ENCODE data around the gene INHBB. TPM values are rescaled to one million over a fixed set of nuclear protein-coding genes. Genes with fewer than 3 reads are reported as not detected.

Gene INHBB
- total RNA-seq, 2 donors from 2014 or later = 3.6 to 7.9 TPM

DNA sequence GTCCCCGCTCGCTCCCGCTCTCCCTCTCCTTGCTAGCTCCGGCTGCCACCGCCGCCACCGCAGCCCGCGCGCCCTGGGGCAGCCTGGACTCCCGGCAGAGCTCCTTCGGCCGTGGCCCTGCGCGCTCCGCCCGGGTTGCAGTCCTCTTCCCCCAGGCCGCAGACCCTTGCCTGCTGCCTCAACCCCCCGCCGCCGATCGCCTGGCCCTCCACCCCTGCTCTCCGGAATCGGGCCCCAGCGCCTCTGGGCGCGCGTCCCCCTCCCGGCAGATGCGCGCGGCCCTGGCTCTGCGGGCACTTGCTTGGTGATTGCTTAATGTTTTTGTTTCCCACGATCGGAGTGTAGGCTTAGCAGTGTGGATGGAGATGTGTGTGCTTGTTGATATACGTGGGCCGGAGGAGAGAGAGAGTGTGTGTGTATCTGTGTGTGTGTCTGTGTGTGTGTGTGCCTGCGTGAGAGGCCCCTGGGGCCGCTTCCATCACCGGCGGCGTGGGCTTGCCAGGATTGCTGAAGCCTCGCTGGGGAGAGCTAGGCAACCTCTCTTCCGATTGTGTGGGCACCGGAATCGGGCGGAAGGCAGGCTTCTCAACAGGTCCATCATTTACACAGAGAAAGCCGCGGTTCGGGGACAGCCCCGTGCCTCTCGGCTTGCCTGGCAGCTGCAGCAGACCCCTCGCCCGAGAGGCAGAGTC lies 877 bp downstream of the INHBB start:
- H3K27ac ChIP-seq = no peak overlapping the region
- ATAC-seq = no peak
- peaks cover 0 to 32% of the 10 kb centered on the region in 2 donors for H3K27me3 ChIP-seq
- TF ChIP-seq, protein P1, sequence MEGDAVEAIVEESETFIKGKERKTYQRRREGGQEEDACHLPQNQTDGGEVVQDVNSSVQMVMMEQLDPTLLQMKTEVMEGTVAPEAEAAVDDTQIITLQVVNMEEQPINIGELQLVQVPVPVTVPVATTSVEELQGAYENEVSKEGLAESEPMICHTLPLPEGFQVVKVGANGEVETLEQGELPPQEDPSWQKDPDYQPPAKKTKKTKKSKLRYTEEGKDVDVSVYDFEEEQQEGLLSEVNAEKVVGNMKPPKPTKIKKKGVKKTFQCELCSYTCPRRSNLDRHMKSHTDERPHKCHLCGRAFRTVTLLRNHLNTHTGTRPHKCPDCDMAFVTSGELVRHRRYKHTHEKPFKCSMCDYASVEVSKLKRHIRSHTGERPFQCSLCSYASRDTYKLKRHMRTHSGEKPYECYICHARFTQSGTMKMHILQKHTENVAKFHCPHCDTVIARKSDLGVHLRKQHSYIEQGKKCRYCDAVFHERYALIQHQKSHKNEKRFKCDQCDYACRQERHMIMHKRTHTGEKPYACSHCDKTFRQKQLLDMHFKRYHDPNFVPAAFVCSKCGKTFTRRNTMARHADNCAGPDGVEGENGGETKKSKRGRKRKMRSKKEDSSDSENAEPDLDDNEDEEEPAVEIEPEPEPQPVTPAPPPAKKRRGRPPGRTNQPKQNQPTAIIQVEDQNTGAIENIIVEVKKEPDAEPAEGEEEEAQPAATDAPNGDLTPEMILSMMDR (IDR thresholded peaks at IDR 0.05) = no peak
- TF ChIP-seq POLR2A (IDR thresholded peaks at IDR 0.05) = no peak
- no peak for DNase-seq
- peaks cover 39% of the 10 kb centered on the region for H3K4me1 ChIP-seq
- intact Hi-C loops (cut with DNase I) = no loop called here
- H3K36me3 ChIP-seq (replicated peaks in 1 of 2; ENCODE audit: insufficient read depth in 1 of 2, low read depth in 2 of 2) = no peaks in the 10 kb centered on the region
- no peaks in the 10 kb centered on the region for H3K9me3 ChIP-seq
- 2 to 3% methylated on average over 43 to 54 of the region's 54 CpGs for WGBS, 2 donors
- H3K4me3 ChIP-seq = no peak overlapping the region

DNA sequence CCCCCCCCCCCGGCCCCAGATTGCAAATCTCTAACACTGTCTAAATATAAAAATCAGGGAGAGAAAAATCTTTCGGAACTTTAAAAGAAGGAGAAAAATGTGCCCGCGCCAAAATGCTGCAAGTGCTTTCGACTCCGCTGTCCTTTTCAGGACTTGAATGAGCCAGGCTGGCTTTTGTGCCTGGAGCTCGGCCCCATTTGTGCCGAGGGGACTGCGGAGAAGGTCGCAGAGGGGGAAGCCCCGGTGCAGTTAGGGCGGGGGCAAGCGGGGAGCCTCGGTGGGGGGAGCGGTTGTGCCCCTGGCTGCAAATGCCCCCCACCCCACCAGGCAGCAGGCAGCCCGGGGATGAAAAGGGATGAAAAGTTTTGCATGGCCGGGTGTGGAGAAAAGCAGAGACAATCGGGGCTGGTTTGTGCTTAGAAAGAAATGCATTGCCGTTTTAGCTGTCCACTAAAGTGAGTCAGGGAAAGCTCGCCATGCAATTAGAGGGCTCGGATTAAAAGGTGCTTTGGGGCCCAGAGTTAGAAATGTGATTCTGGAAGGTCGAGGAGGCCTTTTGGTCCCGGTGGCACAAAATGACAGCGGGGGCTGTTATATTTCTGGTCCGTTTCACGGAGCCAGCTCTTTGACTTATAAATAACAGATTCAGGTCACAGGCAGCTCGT lies 1.6 kb downstream of the INHBB start:
- no peak overlapping the region for H3K4me3 ChIP-seq
- ATAC-seq = no peak
- DNase-seq = no peak
- TF ChIP-seq, protein P1 (IDR thresholded peaks at IDR 0.05) = no peak
- no peak for TF ChIP-seq POLR2A (IDR thresholded peaks at IDR 0.05)
- intact Hi-C loops (cut with DNase I) = no loop called here
- peaks cover 39% of the 10 kb centered on the region for H3K4me1 ChIP-seq
- H3K36me3 ChIP-seq (replicated peaks in 1 of 2; ENCODE audit: insufficient read depth in 1 of 2, low read depth in 2 of 2) = no peaks in the 10 kb centered on the region
- 17 to 30% methylated on average over 26 to 27 of the region's 27 CpGs for WGBS, 2 donors
- peaks cover 0 to 27% of the 10 kb centered on the region in 2 donors for H3K27me3 ChIP-seq
- no peaks in the 10 kb centered on the region for H3K9me3 ChIP-seq
- no peak overlapping the region for H3K27ac ChIP-seq

DNA sequence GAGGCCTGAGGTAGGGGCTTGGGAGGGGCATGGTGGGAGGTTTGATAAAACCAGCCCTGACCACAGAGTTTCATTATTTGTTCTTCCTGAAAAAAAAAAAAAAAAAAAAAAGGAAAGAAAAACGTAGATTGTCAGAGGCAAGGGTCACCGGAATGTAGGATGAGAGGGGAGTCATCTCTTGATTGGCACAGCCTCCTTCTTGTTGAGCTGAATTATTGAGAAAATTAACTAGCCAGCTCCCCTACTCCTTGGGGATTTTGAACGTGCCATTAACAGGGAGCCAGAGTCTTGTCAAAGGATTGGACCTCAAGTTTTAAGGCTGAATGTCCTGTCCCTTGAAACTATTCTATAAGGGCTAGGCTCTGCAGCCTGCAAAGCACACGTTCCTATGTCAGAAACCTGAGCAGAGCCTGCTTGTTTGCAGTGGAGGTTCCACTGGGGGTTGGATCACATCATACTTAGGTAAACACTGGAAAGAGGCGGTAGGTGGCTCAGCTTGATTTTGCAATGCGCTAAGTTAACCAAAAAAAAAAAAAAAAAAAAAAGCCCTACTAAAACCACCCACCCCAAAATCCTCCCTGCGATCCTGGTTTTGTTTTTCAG lies 2.3 kb downstream of the INHBB start:
- intact Hi-C loops (cut with DNase I) = no loop called here
- Histone ChIP-seq H3K4me3 (no peak overlapping the region), H3K27ac (no peak overlapping the region), H3K27me3 (peaks cover 0 to 21% of the 10 kb centered on the region in 2 donors), H3K9me3 (no peaks in the 10 kb centered on the region), H3K36me3 (replicated peaks in 1 of 2; ENCODE audit: insufficient read depth in 1 of 2, low read depth in 2 of 2) (no peaks in the 10 kb centered on the region), H3K4me1 (peaks cover 32% of the 10 kb centered on the region)
- 38 to 46% methylated on average over 7 of the region's 7 CpGs for WGBS, 2 donors
- no peak for ATAC-seq
- TF ChIP-seq, protein P1 (IDR thresholded peaks at IDR 0.05) = no peak
- TF ChIP-seq POLR2A (IDR thresholded peaks at IDR 0.05) = no peak
- DNase-seq = peak in 3 of 4 donors; percentile 44 to 68 (median 45)

DNA sequence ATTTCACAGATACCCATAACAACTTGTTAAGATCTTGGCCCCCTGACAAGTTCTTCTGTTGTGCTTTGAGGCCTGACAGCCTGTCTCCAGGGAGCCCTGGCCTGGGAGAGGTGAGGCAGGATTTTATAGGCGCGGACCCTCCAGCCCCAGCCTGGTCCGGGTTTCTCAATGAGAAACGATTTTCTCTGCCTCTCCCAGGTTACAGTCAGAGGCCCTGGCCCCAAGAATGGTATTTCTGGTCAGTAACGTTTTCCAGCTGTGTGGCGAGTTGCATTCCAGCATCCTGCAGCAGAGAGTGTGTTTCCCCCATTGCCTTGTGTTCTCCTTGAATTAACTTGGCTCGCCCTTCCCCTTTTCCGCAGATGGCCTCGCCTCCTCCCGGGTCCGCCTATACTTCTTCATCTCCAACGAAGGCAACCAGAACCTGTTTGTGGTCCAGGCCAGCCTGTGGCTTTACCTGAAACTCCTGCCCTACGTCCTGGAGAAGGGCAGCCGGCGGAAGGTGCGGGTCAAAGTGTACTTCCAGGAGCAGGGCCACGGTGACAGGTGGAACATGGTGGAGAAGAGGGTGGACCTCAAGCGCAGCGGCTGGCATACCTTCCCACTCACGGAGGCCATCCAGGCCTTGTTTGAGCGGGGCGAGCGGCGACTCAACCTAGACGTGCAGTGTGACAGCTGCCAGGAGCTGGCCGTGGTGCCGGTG lies 3.0 kb downstream of the INHBB start:
- H3K27me3 ChIP-seq = peaks cover 0 to 16% of the 10 kb centered on the region in 2 donors
- peaks cover 25% of the 10 kb centered on the region for H3K4me1 ChIP-seq
- H3K36me3 ChIP-seq (replicated peaks in 1 of 2; ENCODE audit: insufficient read depth in 1 of 2, low read depth in 2 of 2) = no peaks in the 10 kb centered on the region
- H3K27ac ChIP-seq = no peak overlapping the region
- 68 to 79% methylated on average over 27 of the region's 27 CpGs for WGBS, 2 donors
- intact Hi-C loops (cut with DNase I) = no loop called here
- no peaks in the 10 kb centered on the region for H3K9me3 ChIP-seq
- TF ChIP-seq, protein P1 (IDR thresholded peaks at IDR 0.05) = no peak
- TF ChIP-seq POLR2A (IDR thresholded peaks at IDR 0.05) = no peak
- DNase-seq (no peak), ATAC-seq (no peak)
- no peak overlapping the region for H3K4me3 ChIP-seq
